ENCODE data around the gene MXRA8. TPM values are rescaled to one million over a fixed set of nuclear protein-coding genes. Genes with fewer than 3 reads are reported as not detected.
"Not testable (repeated sequence)": the region's sequence is repeated elsewhere in the genome, so short reads cannot be mapped to it uniquely, and the experiment has no call there.

Gene MXRA8
- total RNA-seq, 2 experiments from 2014 or later = 0.92 to 0.98 TPM

GRCh38 chr1:1318777-1319645 lies 39.3 kb downstream of the MXRA8 start:
- Mint-ChIP-seq H3K9me3 (no peaks in the 10 kb centered on the region), H3K27me3 (no peaks in the 10 kb centered on the region), H3K36me3 (ENCODE audit: low read depth) (peaks cover 23% of the 10 kb centered on the region), H3K4me1 (ENCODE audit: low read depth) (peaks cover 22% of the 10 kb centered on the region), H3K4me3 (no peak overlapping the region), H3K27ac (no peak overlapping the region)
- intact Hi-C loops (cut with micrococcal nuclease) = no loop called here
- TF ChIP-seq CTCF (IDR thresholded peaks at IDR 0.05) = no peak
- POLR2A ChIA-PET = interaction anchor here (3.2 kb wide), 1 partner anchor 9 kb away, joined by 9 read pairs; no protein-coding TSS in a partner anchor
- CTCF ChIA-PET = no interaction called here
- DNase-seq (no peak), ATAC-seq (no peak)

- Mint-ChIP-seq H3K4me3 (no peak overlapping the region), H3K4me1 (ENCODE audit: low read depth) (peaks cover 17% of the 10 kb centered on the region), H3K27me3 (no peaks in the 10 kb centered on the region), H3K36me3 (ENCODE audit: low read depth) (peaks cover 28% of the 10 kb centered on the region), H3K9me3 (no peaks in the 10 kb centered on the region), H3K27ac (no peak overlapping the region)
- ChIA-PET POLR2A (interaction anchor here (3.2 kb wide), 1 partner anchor 9 kb away, joined by 9 read pairs; no protein-coding TSS in a partner anchor), CTCF (no interaction called here)
- ATAC-seq (no peak), DNase-seq (no peak)
- TF ChIP-seq CTCF (IDR thresholded peaks at IDR 0.05) = no peak
- intact Hi-C loops (cut with micrococcal nuclease) = no loop called here
These were observed 40.2 kb downstream of the MXRA8 start for GRCh38 chr1:1318131-1318652.

- POLR2A ChIA-PET = interaction anchor here (0.7 kb wide), 2 partner anchors 20 to 246 kb away, joined by 3 to 4 read pairs; no protein-coding TSS in a partner anchor
- intact Hi-C loops (cut with micrococcal nuclease) = no loop called here
- Mint-ChIP-seq H3K27me3 (no peaks in the 10 kb centered on the region), H3K36me3 (ENCODE audit: low read depth) (peaks cover 33% of the 10 kb centered on the region), H3K4me1 (ENCODE audit: low read depth) (peaks cover 13% of the 10 kb centered on the region), H3K4me3 (no peak overlapping the region), H3K9me3 (no peaks in the 10 kb centered on the region), H3K27ac (no peak overlapping the region)
- no peak for TF ChIP-seq CTCF (IDR thresholded peaks at IDR 0.05)
- CTCF ChIA-PET = no interaction called here
- DNase-seq (no peak), ATAC-seq (no peak)
These were observed 40.9 kb downstream of the MXRA8 start for GRCh38 chr1:1317420-1317819.

- H3K4me3 Mint-ChIP-seq; H3K9me3 Mint-ChIP-seq; intact Hi-C loops (cut with micrococcal nuclease); H3K4me1 Mint-ChIP-seq (ENCODE audit: low read depth); H3K27ac Mint-ChIP-seq; POLR2A ChIA-PET; H3K27me3 Mint-ChIP-seq; CTCF ChIA-PET; ATAC-seq; DNase-seq: not testable (repeated sequence)
- peaks cover 31% of the 10 kb centered on the region for H3K36me3 Mint-ChIP-seq (ENCODE audit: low read depth)
These were observed 42.2 kb downstream of the MXRA8 start for GRCh38 chr1:1316199-1316598.

- POLR2A ChIA-PET = interaction anchor here (0.6 to 1.1 kb wide), 4 partner anchors 10 to 161 kb away, joined by 3 read pairs; no protein-coding TSS in a partner anchor
- CTCF ChIA-PET = no interaction called here
These were observed 42.9 kb downstream of the MXRA8 start for GRCh38 chr1:1315435-1315954.

More at GRCh38 chr1:1315435-1315954, 42.9 kb downstream of the MXRA8 start:
- intact Hi-C loops (cut with micrococcal nuclease) = no loop called here
- no peaks in the 10 kb centered on the region for H3K27me3 Mint-ChIP-seq
- no peak for TF ChIP-seq CTCF (IDR thresholded peaks at IDR 0.05)
- DNase-seq (no peak), ATAC-seq (no peak)
- no peaks in the 10 kb centered on the region for H3K9me3 Mint-ChIP-seq
- H3K4me1 Mint-ChIP-seq (ENCODE audit: low read depth) = peaks cover 3% of the 10 kb centered on the region
- H3K27ac Mint-ChIP-seq = no peak overlapping the region
- peaks cover 31% of the 10 kb centered on the region for H3K36me3 Mint-ChIP-seq (ENCODE audit: low read depth)
- no peak overlapping the region for H3K4me3 Mint-ChIP-seq
